Smooth muscle cell (in vitro differentiated cells): ENCODE data around the gene GRPR. TPM values are rescaled to one million over a fixed set of nuclear protein-coding genes. Genes with fewer than 3 reads are reported as not detected.
"Not testable (repeated sequence)": the region's sequence is repeated elsewhere in the genome, so short reads cannot be mapped to it uniquely, and the experiment has no call there.

Source experiments
- DNase-seq: peaks from one replicate; lab custom pipeline; 2025; ENCODE audit not compliant: unreplicated experiment; lab: John Stamatoyannopoulos, UW
- H2AFZ ChIP-seq: fragments of 200-600 bp; sonication (generic); 2 replicates; pipeline ENCODE4 v1.6.0; 2016; ENCODE audit warnings: antibody characterized with exemption, low read depth, mild to moderate bottlenecking
- H3F3A ChIP-seq: fragments of 200-600 bp; sonication (generic); 2 replicates; pipeline ENCODE4 v1.6.0; 2017; ENCODE audit warnings: antibody characterized with exemption, low read depth
- H3K27ac ChIP-seq: fragments of 200-600 bp; sonication (generic); 2 replicates; pipeline ENCODE4 v1.5.1; 2016; ENCODE audit warnings: low read depth, mild to moderate bottlenecking
- H3K27me3 ChIP-seq: fragments of 200-600 bp; sonication (generic); 2 replicates; pipeline ENCODE4 v1.6.1; 2016; ENCODE audit warnings: low read depth, mild to moderate bottlenecking
- H3K36me3 ChIP-seq: fragments of 200-600 bp; sonication (generic); 2 replicates; pipeline ENCODE4 v1.5.1; 2016; ENCODE audit warnings: low read depth
- H3K4me1 ChIP-seq: fragments of 200-600 bp; sonication (generic); 2 replicates; pipeline ENCODE4 v1.5.1; 2016; ENCODE audit warnings: low read depth
- H3K4me2 ChIP-seq: fragments of 200-600 bp; sonication (generic); 2 replicates; pipeline ENCODE4 v1.6.0; 2016; ENCODE audit warnings: mild to moderate bottlenecking
- H3K4me3 ChIP-seq: fragments of 200-600 bp; sonication (generic); 2 replicates; pipeline ENCODE4 v1.5.1; 2016; ENCODE audit warnings: mild to moderate bottlenecking
- H3K79me2 ChIP-seq: fragments of 200-600 bp; sonication (generic); 2 replicates; pipeline ENCODE4 v1.6.0; 2016; ENCODE audit warnings: low read depth, mild to moderate bottlenecking
- H3K9ac ChIP-seq: fragments of 200-600 bp; sonication (generic); 2 replicates; pipeline ENCODE4 v1.6.0; 2016; ENCODE audit warnings: low read depth
- H3K9me3 ChIP-seq: fragments of 200-600 bp; sonication (generic); replicated peaks from 2 replicates; pipeline ENCODE4 v1.5.1; 2016; ENCODE audit warnings: low read depth
- H4K20me1 ChIP-seq: fragments of 200-600 bp; sonication (generic); 2 replicates; pipeline ENCODE4 v1.6.0; 2016; ENCODE audit warnings: low read depth
- CTCF ChIP-seq: fragments of 200-600 bp; sonication (generic); IDR thresholded peaks from 2 replicates; pipeline ENCODE4 v1.5.1; 2017; ENCODE audit warnings: borderline replicate concordance, mild to moderate bottlenecking, antibody characterized with exemption; ENCODE audit not compliant: insufficient read depth, poor library complexity, severe bottlenecking
- WGBS: methylation state at CpG from one replicate; pipeline ENCODE4 v1.1.7; 2016; ENCODE audit warnings: low lambda C conversion rate; 5-methylcytosine and 5-hydroxymethylcytosine counted together
- polyA plus RNA-seq: library from polyadenylated mRNA; unstranded; fragments of >200 nt; fragmentation: Nextera tagmentation; extraction: Ambion mirVana; gene quantifications from 2 replicates; pipeline ENCODE4 v1.2.1, GENCODE V29; 2016
- total RNA-seq: library from RNA; depleted of rRNA; stranded (reverse); fragments of >200 nt; gene quantifications from 2 replicates; pipeline ENCODE4 v1.2.3, GENCODE V29; 2014

GRPR gene
- total and polyA plus RNA-seq, 2 experiments from 2014 or later = 1.7 to 4.3 TPM

- H3K4me3 ChIP-seq = no peak overlapping the region
- no peak overlapping the region for H3K27ac ChIP-seq
- H3K79me2 ChIP-seq = peaks cover 12% of the 10 kb centered on the region
- H3F3A ChIP-seq = no peaks in the 10 kb centered on the region
- no peak for DNase-seq
- WGBS = 90% methylated on average over 4 of the region's 4 CpGs
- H3K9ac ChIP-seq = no peak overlapping the region
- H3K9me3 ChIP-seq = no peaks in the 10 kb centered on the region
- H3K4me1 ChIP-seq = no peaks in the 10 kb centered on the region
- H3K4me2 ChIP-seq = no peak overlapping the region
- no peaks in the 10 kb centered on the region for H3K27me3 ChIP-seq
- no peaks in the 10 kb centered on the region for H3K36me3 ChIP-seq
- H2AFZ ChIP-seq = no peak overlapping the region
- no peaks in the 10 kb centered on the region for H4K20me1 ChIP-seq
- no peak for TF ChIP-seq CTCF
Observed at GRCh38 chrX:16141422-16142245, 18.3 kb downstream of the GRPR start.

- H3K27me3 ChIP-seq = no peaks in the 10 kb centered on the region
- H3K4me3 ChIP-seq = no peak overlapping the region
- no peaks in the 10 kb centered on the region for H4K20me1 ChIP-seq
- H3F3A ChIP-seq = no peaks in the 10 kb centered on the region
- no peak overlapping the region for H3K9ac ChIP-seq
- no peaks in the 10 kb centered on the region for H3K9me3 ChIP-seq
- H3K4me2 ChIP-seq = no peak overlapping the region
- TF ChIP-seq CTCF = no peak
- H3K36me3 ChIP-seq = no peaks in the 10 kb centered on the region
- no peak overlapping the region for H2AFZ ChIP-seq
- H3K79me2 ChIP-seq = peaks cover 12% of the 10 kb centered on the region
- no peaks in the 10 kb centered on the region for H3K4me1 ChIP-seq
- H3K27ac ChIP-seq = no peak overlapping the region
- no peak for DNase-seq
Observed at GRCh38 chrX:16142246-16142558, 18.8 kb downstream of the GRPR start.

GRCh38 chrX:16143968-16144367, 20.6 kb downstream of the GRPR start:
- peaks cover 12% of the 10 kb centered on the region for H3K79me2 ChIP-seq
- no peaks in the 10 kb centered on the region for H3K9me3 ChIP-seq
- H3F3A ChIP-seq = no peaks in the 10 kb centered on the region
- H3K9ac ChIP-seq = no peak overlapping the region
- TF ChIP-seq CTCF = no peak
- DNase-seq = no peak
- H3K27ac ChIP-seq = no peak overlapping the region
- H3K4me3 ChIP-seq = no peak overlapping the region
- no peak overlapping the region for H2AFZ ChIP-seq
- H3K27me3 ChIP-seq = no peaks in the 10 kb centered on the region
- no peaks in the 10 kb centered on the region for H3K36me3 ChIP-seq
- no peak overlapping the region for H3K4me2 ChIP-seq
- H4K20me1 ChIP-seq = no peaks in the 10 kb centered on the region
- H3K4me1 ChIP-seq = no peaks in the 10 kb centered on the region

GRCh38 chrX:16144420-16144819, 21.1 kb downstream of the GRPR start:
- H3K9ac ChIP-seq = no peak overlapping the region
- TF ChIP-seq CTCF = no peak
- H3K4me2 ChIP-seq = no peak overlapping the region
- no peaks in the 10 kb centered on the region for H4K20me1 ChIP-seq
- no peak overlapping the region for H2AFZ ChIP-seq
- H3K27ac ChIP-seq = no peak overlapping the region
- DNase-seq = no peak
- H3K4me3 ChIP-seq = no peak overlapping the region
- no peaks in the 10 kb centered on the region for H3K9me3 ChIP-seq
- 86% methylated on average over 2 of the region's 2 CpGs for WGBS
- no peaks in the 10 kb centered on the region for H3K27me3 ChIP-seq
- peaks cover 11% of the 10 kb centered on the region for H3K79me2 ChIP-seq
- H3K4me1 ChIP-seq = no peaks in the 10 kb centered on the region
- no peaks in the 10 kb centered on the region for H3F3A ChIP-seq
- no peaks in the 10 kb centered on the region for H3K36me3 ChIP-seq

- not testable (repeated sequence) for H3K9ac ChIP-seq, DNase-seq, H3K4me2 ChIP-seq, H3K4me1 ChIP-seq, H4K20me1 ChIP-seq, H3K79me2 ChIP-seq, H3F3A ChIP-seq, H3K36me3 ChIP-seq, H3K27ac ChIP-seq, H2AFZ ChIP-seq, H3K27me3 ChIP-seq, H3K4me3 ChIP-seq, H3K9me3 ChIP-seq
- WGBS = 93% methylated on average over 1 of the region's 1 CpG
Observed at GRCh38 chrX:16145093-16145492, 21.7 kb downstream of the GRPR start.
